NCI-H1694 (cell line): Measurements from ENCODE around the gene L3MBTL2.
"Not testable (repeated sequence)": the region's sequence is repeated elsewhere in the genome, so short reads cannot be mapped to it uniquely, and the experiment has no call there.

Experiments
- DNase-seq: peaks from one replicate; lab custom pipeline; 2025; lab: John Stamatoyannopoulos, UW

The L3MBTL2 gene

DNA sequence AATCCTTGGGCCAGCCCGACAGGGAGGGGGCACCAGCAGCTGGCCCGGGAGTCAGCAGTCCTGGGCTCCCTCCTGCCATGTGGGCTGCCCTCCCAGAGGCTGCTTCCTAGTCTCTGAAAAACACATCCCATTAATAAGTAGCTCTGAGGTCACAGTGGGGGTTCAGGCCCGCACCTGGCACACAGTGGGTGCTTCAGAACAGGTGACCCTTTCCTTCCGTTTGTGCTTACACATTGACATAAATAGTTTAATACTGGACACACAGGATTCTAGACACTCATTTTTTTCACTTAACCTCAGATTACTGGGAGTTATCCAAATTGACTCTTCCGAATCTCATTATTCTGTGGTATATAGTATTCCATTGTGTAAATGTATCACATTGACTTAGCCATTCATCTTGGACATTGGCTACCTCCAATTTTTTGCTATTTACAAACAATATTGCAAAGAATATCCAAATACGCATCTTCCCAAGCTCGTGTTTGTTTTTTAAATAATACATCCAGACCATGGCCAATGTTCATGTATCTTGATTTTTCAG is 36.1 kb downstream of the L3MBTL2 start:
- DNase-seq: no peak

DNA sequence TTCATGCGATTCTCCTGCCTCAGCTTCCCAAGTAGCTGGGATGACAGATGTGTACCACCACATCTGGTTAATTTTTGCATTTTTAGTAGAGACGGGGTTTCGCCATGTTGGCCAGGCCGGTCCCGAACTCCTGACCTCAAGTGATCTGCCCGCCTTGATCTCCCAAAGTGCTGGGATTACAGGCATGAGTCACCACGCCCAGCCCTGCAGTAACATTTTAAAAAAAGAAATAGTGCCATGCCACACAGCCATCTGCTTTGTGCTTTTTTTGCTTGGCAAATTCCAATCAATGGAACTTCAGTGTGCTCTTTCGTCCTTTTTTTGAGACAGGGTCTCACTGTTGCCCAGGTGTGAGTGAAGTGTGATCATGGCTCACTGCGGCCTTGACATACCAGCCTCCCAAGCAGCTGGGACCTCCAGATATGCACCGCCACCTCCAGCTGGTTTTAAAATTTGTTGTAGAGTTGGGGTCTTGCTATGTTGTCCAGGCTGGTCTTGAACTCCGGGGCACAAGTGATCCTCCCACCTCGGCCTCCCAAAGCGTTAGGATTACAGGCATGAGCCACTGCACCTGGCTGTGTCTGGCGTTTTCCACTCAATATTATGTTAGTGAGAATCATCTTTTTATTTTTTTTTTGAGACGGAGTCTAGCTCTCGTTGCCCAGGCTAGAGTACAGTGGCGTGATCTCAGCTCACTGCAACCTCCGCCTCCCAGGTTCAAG is 37.4 kb downstream of the L3MBTL2 start:
- DNase-seq: no peak

- DNase-seq: no peak
Measured at GRCh38 chr22:41243361-41243760, 38.2 kb downstream of the L3MBTL2 start.

DNA sequence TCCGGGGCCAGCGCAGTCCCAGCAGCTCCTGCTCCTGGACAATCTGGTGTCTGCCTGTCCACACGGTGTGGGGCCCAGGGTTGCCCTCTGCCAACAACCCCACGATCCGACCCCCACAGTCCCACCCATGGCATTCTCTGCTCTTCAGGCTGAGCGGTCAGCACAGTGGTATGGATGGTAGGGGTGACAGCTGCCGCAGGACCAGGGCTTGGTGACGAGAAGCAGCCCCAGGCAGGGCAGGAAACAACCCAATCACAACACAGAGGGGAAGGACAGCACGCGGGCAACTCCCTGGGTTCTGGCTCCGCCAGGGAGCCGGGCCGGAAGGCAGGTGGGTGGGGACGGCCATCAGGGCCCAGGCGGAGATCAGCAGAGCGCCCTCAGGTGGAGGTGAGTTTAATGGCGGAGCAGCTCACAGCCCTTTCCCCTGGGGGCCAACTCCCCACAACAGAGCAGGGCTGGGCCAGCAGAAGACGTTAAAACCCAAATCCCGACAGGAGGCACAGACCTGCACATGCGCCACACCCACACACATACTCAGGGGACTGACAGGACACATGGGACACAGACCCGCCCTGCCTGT is 40.9 kb downstream of the L3MBTL2 start:
- DNase-seq: no peak

GRCh38 chr22:41247703-41248102 is 42.6 kb downstream of the L3MBTL2 start:
- no peak for DNase-seq

GRCh38 chr22:41248314-41248713 is 43.2 kb downstream of the L3MBTL2 start:
- no peak for DNase-seq

- no peak for DNase-seq
Measured at GRCh38 chr22:41248758-41249157, 43.6 kb downstream of the L3MBTL2 start.

GRCh38 chr22:41249442-41249841 is 44.3 kb downstream of the L3MBTL2 start:
- no peak for DNase-seq

DNA sequence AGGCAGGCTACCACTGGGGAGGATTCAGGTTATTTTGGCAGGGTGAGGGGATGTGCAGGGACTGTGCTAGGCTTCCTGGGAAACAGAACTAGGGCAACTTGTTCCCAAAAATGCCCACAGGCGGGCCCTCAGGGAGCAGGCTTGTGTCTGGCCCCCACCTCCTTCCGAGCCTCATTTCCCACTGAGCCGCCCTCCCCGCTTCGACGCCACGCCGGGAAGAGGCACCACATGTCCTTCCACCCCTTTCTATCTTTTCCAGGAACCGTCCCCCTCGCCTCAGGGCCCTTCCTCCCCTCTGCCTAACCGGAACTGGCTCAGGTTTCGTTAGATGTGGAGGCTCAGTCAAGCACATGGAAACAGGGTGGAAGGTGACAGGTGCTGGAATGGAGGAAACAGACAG is 45.0 kb downstream of the L3MBTL2 start:
- no peak for DNase-seq

DNA sequence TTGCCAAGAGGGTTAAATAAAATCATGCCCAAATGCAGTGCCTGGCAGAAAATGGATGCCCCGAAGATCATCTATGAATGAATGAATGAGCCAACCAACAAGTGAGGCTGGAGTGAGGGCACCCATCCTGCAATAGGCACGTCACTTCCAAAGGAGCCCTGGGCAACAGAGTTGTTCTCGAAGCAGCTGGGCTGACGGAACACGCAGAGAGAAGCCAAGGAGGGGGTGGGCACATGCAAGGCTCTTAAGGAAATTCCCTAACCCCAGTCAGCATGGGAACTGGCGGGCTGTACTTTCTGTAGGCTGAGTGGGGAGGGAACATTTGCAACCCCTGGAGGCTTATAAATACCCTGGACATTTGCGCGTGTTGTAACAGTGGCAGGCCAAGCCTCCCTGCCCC is 47.3 kb downstream of the L3MBTL2 start:
- DNase-seq: no peak

GRCh38 chr22:41254230-41254629 is 49.1 kb downstream of the L3MBTL2 start:
- DNase-seq: no peak

- no peak for DNase-seq
Measured at GRCh38 chr22:41256254-41257253, 51.4 kb downstream of the L3MBTL2 start.

GRCh38 chr22:41257696-41258095 is 52.6 kb downstream of the L3MBTL2 start:
- DNase-seq: no peak

GRCh38 chr22:41259756-41260155 is 54.6 kb downstream of the L3MBTL2 start:
- not testable (repeated sequence) for DNase-seq

GRCh38 chr22:41260871-41261270 is 55.8 kb downstream of the L3MBTL2 start:
- no peak for DNase-seq

DNA sequence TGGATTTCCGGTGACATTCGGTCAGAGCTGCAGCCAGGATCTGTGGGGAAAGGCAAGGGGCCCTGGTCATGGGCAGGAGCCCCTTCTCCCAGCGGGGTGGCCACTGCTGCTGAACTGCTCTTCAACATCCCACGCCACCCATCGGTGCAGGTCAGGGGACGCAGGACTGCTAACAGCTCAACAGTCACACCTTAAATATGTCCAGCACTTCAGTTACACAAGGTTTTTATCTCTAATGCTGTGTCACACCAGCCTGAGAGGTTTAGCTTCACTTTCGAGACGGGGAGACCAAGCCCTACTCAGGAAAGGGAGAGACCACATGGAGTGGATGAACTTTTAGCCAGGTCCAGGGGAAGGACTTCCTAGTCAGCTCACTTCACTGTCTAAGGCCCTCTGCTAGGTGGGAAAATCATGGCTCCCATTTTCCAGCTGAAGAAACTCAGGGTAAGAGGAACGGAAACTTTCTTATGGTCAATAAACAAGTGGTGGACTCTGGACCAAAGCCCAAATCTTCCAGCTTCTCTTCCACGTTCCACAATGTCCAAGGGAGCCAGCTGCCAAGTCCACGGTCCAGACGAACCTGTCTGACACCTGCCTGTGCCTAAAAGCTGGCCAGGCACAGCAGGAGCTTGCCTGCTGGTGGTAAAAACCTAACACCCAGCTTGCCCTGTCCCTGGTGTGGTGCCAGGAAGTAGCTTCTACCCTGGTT is 56.6 kb downstream of the L3MBTL2 start:
- DNase-seq: no peak

DNA sequence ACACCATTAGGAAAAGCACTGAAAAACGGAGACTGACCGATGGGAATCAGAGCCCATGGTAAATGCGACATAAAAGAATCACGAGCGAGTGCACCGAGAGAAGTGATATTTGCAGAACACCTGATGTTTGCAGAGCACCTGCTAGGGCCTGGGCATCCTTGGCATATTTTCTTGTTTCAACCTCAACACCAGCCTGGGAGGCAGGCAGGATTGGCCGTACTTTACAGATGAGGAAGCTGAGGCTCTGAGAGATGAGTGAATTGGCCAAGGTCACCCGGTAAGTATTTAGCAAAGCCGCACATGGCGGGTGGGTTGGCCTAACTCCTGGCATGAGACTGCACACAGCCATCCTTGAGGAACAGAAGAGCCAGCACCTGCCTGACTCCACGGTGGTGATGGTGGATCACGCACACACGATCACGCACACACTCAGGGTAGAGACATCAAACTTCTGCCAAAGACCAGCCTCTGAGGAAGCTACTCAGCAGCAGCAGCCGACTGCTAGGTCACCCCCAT is 57.2 kb downstream of the L3MBTL2 start:
- DNase-seq: no peak

GRCh38 chr22:41263704-41264103 is 58.6 kb downstream of the L3MBTL2 start:
- DNase-seq: no peak

GRCh38 chr22:41264408-41264941 is 59.4 kb downstream of the L3MBTL2 start:
- no peak for DNase-seq

GRCh38 chr22:41267958-41268357 is 62.8 kb downstream of the L3MBTL2 start:
- DNase-seq: no peak

DNA sequence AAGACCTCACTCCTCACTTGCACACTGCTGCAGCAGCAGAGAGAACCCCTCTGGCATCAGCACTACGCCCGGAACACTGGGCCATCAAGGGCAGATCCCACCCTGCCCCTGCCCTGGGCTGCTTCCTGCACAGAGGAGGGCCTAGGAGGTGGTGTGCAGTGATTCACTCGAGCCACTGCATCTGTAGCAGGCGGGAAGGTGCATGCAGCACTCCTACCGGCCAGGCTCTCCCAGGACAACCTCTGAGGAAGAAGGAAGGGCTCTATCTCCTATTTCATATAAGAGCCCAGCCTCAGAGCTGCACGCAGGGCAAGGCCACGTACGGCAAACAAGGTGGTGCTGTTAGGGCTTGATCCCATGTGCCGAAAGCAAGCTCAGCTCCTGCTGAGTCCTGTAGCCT is 66.7 kb downstream of the L3MBTL2 start:
- DNase-seq: no peak
